ENCODE results near the gene POLR3E.
A peak's percentile ranks its signal among the peaks of the same experiment; 100 is the strongest.
"Not testable (repeated sequence)": the region's sequence is repeated elsewhere in the genome, so short reads cannot be mapped to it uniquely, and the experiment has no call there.

POLR3E gene

DNA sequence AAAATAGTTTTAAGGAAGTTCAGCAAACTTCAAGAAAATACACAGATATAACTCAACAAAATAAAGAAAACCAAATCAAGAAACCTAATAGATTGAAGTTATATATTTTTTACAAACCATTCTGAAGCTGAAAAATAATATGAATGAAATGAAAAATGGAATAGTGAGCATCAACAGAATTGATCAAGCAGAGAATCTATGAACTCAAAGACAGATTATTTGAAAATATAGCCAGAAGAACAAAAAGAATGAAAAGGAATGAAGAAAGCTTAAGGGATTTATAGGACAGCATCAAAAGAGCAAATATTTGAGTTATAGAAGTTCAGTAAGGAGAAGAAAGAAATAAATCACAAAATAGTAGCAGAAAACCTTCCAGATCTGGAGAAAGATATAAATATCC lies 39.4 kb downstream of the POLR3E start:
- no peak for DNase-seq (ENCODE audit: low spot score)

GRCh38 chr16:22337045-22337444 lies 39.8 kb downstream of the POLR3E start:
- DNase-seq (ENCODE audit: low spot score), result no peak

- no peak for DNase-seq (ENCODE audit: low spot score)
These were observed 40.8 kb downstream of the POLR3E start for GRCh38 chr16:22337849-22338635.

DNA sequence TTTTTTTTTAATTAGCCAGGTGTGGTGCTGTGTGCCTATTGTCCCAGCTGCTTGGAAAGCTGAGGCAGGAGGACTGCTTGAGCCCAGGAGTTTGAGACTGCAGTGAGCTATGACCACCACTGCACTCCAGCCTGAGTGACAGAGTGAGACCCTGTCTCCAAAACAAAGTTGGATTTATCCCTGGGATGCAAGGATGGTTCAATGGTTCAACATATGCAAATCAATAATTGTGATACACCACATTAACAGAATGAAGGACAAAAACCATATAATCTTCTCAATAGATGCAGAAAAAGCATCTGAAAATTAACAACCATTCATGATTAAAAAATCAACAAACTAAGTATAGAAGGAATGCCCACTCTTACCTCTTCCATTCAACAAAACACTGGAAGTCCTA lies 43.7 kb downstream of the POLR3E start:
- DNase-seq (ENCODE audit: low spot score), result no peak

DNA sequence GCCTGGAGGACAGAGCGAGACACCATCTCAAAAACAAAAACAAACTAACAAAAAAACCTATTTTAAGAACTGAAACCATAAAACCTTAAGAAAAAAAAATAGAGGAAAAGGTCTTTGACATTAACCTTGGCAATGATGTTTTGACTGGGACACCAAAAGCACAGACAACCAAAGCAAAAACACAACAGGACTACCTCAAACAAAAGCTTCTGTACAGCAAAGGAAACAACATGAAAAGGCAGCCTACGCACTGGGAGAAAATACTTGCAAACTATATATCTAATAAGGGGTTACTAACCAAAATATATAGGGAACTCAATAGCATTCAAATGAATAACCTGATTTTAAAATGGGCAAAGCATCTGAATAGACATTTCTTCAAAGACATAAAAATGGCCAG lies 44.9 kb downstream of the POLR3E start:
- no peak for DNase-seq (ENCODE audit: low spot score)

DNA sequence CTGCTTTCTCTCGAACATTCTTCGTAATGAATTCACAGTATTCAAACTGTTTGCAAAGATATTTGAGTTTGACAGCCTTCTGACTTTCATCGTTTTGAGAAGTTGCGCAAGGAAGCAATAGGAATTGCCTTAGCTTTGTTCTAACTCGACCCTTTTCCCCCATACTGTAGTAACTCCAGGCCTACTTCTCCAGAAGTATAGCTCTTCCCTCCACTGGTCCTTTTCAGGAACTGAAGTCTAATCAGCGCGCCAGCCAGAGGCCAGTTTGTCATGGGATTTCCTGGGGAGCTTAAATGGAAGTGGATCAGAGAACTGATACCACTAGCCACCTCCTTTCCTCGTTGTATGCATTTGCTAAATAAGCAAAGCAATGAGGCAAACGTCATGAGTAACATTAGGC lies 49.3 kb downstream of the POLR3E start:
- no peak for DNase-seq (ENCODE audit: low spot score)

- no peak for DNase-seq (ENCODE audit: low spot score)
These were observed 50.1 kb downstream of the POLR3E start for GRCh38 chr16:22347100-22347820.

GRCh38 chr16:22348291-22348690 lies 51.1 kb downstream of the POLR3E start:
- no peak for DNase-seq (ENCODE audit: low spot score)

GRCh38 chr16:22351017-22351416 lies 53.8 kb downstream of the POLR3E start:
- DNase-seq (ENCODE audit: low spot score), result not testable (repeated sequence)

DNA sequence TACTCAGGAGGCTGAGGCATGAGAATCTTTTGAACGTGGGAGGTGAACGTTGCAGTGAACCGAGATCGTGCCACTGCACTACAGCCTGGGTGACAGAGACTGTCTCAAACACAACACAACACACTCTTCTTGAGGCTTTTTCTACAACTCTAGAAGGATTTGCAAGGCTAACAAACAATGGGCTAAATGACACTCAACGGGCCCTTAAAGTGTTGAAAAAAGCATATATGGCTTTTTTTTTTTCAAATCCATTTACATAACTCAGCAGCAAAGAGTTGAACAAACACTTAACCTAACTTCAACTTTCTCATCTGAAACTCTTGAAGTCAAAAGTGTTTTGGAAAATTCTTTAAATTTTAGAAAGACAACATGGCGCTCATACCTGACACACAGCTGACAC lies 54.9 kb downstream of the POLR3E start:
- DNase-seq (ENCODE audit: low spot score), result no peak

GRCh38 chr16:22352723-22353122 lies 55.5 kb downstream of the POLR3E start:
- DNase-seq (ENCODE audit: low spot score), result no peak

- peak; percentile 69 for DNase-seq (ENCODE audit: low spot score)
These were observed 56.1 kb downstream of the POLR3E start for GRCh38 chr16:22353191-22353919.

- no peak for DNase-seq (ENCODE audit: low spot score)
These were observed 56.8 kb downstream of the POLR3E start for GRCh38 chr16:22353933-22354541.

GRCh38 chr16:22355487-22355908 lies 58.3 kb downstream of the POLR3E start:
- no peak for DNase-seq (ENCODE audit: low spot score)

DNA sequence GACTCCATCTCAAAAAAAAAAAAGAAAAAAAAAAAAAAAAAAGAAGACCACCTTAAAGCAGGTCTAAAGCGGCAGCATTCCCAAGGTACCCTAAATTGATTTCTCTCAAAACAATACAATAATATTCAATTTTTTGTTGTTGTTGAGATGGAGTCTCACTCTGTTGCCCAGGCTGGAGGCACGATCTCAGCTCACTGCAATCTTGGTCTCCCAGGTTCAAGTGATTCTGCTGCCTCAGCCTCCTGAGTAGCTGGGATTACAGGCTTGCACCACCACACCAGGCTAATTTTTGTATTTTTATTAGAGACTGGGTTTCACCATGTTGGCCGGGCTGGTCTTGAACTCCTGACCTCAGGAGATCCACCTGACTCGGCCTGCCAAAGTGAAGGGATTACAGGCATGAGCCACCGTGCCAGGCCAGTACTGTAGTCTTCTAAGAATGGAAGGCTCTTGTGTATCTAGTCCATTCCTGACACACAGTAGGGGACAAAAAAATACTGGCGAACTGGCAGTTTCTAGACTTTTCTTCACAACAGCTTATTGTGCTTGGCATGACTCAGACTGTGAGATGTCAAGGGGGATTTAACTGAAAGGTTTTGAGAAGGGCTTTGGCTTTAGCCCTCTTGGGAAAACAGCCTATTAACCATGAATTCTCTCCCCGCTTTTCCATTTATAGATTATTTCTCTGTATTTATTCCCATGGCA lies 59.9 kb downstream of the POLR3E start:
- DNase-seq (ENCODE audit: low spot score), result no peak

- DNase-seq (ENCODE audit: low spot score), result no peak
These were observed 60.4 kb downstream of the POLR3E start for GRCh38 chr16:22357635-22357971.

GRCh38 chr16:22358000-22358399 lies 60.8 kb downstream of the POLR3E start:
- DNase-seq (ENCODE audit: low spot score), result no peak

- DNase-seq (ENCODE audit: low spot score), result no peak
These were observed 62.5 kb downstream of the POLR3E start for GRCh38 chr16:22359679-22360078.

DNA sequence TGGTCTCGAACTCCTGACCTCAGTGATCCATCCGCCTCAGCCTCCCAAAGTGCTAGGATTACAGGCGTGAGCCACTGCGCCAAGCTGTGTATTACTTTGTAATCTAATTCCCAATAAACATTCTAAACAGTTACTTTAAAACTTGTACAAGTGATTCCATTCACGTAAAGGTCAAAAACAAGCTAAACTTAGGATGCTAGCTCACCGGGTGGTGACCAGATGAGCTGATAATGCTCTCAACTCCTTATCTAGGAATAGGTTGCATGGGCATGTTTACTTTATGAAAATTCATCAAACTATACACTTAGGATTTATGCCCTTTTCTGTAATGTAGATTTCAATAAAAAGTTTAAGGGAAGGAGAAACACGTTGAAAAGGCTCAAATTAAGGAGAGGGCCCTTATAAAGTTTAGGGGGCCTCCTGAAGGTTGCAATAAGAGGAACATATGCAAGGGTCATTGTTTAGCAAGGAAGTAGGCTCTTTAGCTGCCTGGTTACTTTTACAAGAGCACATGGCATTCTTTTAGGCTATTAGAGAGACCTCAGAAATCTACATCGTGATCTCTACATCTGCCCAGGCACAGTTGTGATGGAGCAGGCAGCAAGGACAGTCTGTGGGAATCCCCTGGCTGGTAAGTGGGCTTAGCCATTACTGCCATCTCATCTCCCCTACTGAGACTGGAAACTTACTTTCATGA lies 63.9 kb downstream of the POLR3E start:
- no peak for DNase-seq (ENCODE audit: low spot score)

DNA sequence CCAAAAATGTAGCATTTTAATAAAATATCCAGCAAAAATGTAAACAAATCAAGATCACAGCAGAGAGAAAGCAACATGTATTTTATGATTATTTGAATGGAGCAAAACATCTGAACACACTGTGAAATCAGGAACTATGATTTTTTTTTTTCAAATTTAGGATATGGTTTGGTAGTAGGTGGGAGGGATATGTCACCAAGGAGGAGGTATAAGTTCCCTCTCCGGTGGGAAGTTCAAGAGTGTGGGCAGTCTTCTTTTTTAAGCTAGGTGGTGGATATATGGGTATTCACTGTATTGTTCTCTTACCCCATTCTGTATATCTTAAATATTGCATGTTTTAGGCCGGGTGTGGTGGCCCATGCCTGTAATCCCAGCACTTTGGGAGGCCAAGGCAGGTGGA lies 67.0 kb downstream of the POLR3E start:
- DNase-seq (ENCODE audit: low spot score), result no peak

DNA sequence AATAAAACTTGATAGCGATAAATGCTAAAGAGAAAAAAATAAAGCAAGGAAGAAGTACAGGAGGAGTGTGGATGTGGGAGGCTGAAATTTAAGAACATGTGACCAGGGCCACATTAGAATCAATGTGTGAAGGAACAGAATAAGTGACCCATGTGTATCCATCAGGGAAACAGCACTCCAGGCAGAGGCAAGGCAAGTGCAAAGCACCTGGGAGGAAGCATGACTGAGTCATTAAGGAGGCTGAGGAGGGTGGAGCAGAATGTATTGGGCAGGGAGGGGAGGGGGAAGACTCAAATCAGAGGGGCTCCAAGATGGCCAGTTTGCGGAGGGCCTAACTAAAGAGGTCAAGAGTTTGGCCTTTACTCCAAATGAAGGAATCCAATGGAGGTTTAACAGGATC lies 69.2 kb downstream of the POLR3E start:
- DNase-seq (ENCODE audit: low spot score), result no peak

Measured in GM03348 (cell line).